Astrocyte (in vitro differentiated cells and primary cell): ENCODE data around the gene CHD6. TPM values are rescaled to one million over a fixed set of nuclear protein-coding genes. Genes with fewer than 3 reads are reported as not detected.

ENCODE experiments used
- DNase-seq: peaks from one replicate; pipeline ENCODE4 v3.0.0-alpha.2; 2010; ENCODE audit warnings: low read depth
- FAIRE-seq: peaks from 2 replicates; lab custom pipeline; 2011; peaks lifted over from hg19 to GRCh38; lab: Jason Lieb, UNC
- H2AFZ ChIP-seq: 2 replicates; pipeline ENCODE4 v1.6.0; 2012; ENCODE audit warnings: low read depth, low read length, inconsistent platforms
- H3K27ac ChIP-seq: 2 replicates; pipeline ENCODE4 v1.5.1; 2011; ENCODE audit warnings: low read depth, low read length, inconsistent platforms
- H3K27me3 ChIP-seq: 2 replicates; pipeline ENCODE4 v1.6.0; 2011; ENCODE audit warnings: low read length, inconsistent platforms; ENCODE audit not compliant: insufficient read depth
- H3K36me3 ChIP-seq: 2 replicates; pipeline ENCODE4 v1.5.1; 2011; ENCODE audit warnings: low read length, inconsistent platforms; ENCODE audit not compliant: insufficient read depth
- H3K4me1 ChIP-seq: 2 replicates; pipeline ENCODE4 v1.5.1; 2011; ENCODE audit warnings: low read length, inconsistent platforms; ENCODE audit not compliant: insufficient read depth
- H3K4me2 ChIP-seq: 2 replicates; pipeline ENCODE4 v1.6.0; 2012; ENCODE audit warnings: low read length, inconsistent platforms
- H3K4me3 ChIP-seq: 2 replicates; pipeline ENCODE4 v1.5.1; 2011; ENCODE audit warnings: low read depth, mild to moderate bottlenecking, low read length, inconsistent platforms; ENCODE audit not compliant: insufficient read depth
- H3K79me2 ChIP-seq: 2 replicates; pipeline ENCODE4 v1.6.0; 2012; ENCODE audit warnings: mild to moderate bottlenecking, low read length, inconsistent platforms; ENCODE audit not compliant: insufficient read depth
- H3K9ac ChIP-seq: 2 replicates; pipeline ENCODE4 v1.6.0; 2012; ENCODE audit warnings: mild to moderate bottlenecking, low read length, inconsistent platforms
- H3K9me3 ChIP-seq: 2 replicates; pipeline ENCODE4 v1.5.1; 2012; ENCODE audit warnings: low read depth, mild to moderate bottlenecking, low read length, inconsistent platforms; ENCODE audit not compliant: insufficient read depth
- H4K20me1 ChIP-seq: 2 replicates; pipeline ENCODE4 v1.6.0; 2012; ENCODE audit warnings: low read length, inconsistent platforms; ENCODE audit not compliant: insufficient read depth
- H3K27ac Mint-ChIP-seq: one replicate; pipeline ENCODE4 v1.8.0; 2021; ENCODE audit warnings: mild to moderate bottlenecking, mixed read lengths; ENCODE audit not compliant: unreplicated experiment
- H3K27me3 Mint-ChIP-seq: one replicate; pipeline ENCODE4 v1.8.0; 2021; ENCODE audit warnings: low read depth, mixed read lengths; ENCODE audit not compliant: unreplicated experiment
- H3K36me3 Mint-ChIP-seq: one replicate; pipeline ENCODE4 v1.8.0; 2021; ENCODE audit warnings: low read depth, mixed read lengths; ENCODE audit not compliant: unreplicated experiment
- H3K4me1 Mint-ChIP-seq: one replicate; pipeline ENCODE4 v1.8.0; 2021; ENCODE audit warnings: low read depth, mixed read lengths; ENCODE audit not compliant: unreplicated experiment
- H3K4me3 Mint-ChIP-seq: one replicate; pipeline ENCODE4 v1.8.0; 2021; ENCODE audit warnings: mild to moderate bottlenecking, moderate library complexity, mixed read lengths; ENCODE audit not compliant: unreplicated experiment
- H3K9me3 Mint-ChIP-seq: one replicate; pipeline ENCODE4 v1.8.0; 2021; ENCODE audit warnings: mild to moderate bottlenecking, mixed read lengths; ENCODE audit not compliant: unreplicated experiment
- CTCF ChIP-seq: IDR thresholded peaks from 2 replicates; pipeline ENCODE4 v1.5.1; 2011; ENCODE audit warnings: low read depth, mild to moderate bottlenecking, inconsistent platforms, low read length, moderate library complexity; ENCODE audit not compliant: insufficient read depth
- EZH2 ChIP-seq: IDR thresholded peaks from 2 replicates; pipeline ENCODE4 v1.6.1; 2012; ENCODE audit warnings: mild to moderate bottlenecking, low read length, inconsistent platforms; ENCODE audit not compliant: insufficient read depth
- total RNA-seq: library from RNA; stranded (reverse); gene quantifications from 2 replicates; pipeline ENCODE4 v1.2.1, GENCODE V29; 2021

CHD6 gene
- total RNA-seq, 1 donor from 2014 or later, result 44.7 TPM

- FAIRE-seq, result no peak
- peak; percentile 10 for DNase-seq
- H3K27me3 Mint-ChIP-seq, result peaks cover 4% of the 10 kb centered on the region
Measured at GRCh38 chr20:41617059-41617901, 897 bp downstream of the CHD6 start.

GRCh38 chr20:41616228-41616627, 1.9 kb downstream of the CHD6 start:
- Mint-ChIP-seq H3K27me3 (peaks cover 3% of the 10 kb centered on the region), H3K4me3 (peak overlapping the region; percentile 94), H3K27ac (no peak overlapping the region), H3K4me1 (peaks cover 23% of the 10 kb centered on the region), H3K9me3 (no peaks in the 10 kb centered on the region), H3K36me3 (no peaks in the 10 kb centered on the region)
- Histone ChIP-seq H3K4me1 (peaks cover 8% of the 10 kb centered on the region), H3K36me3 (no peaks in the 10 kb centered on the region), H3K27ac (no peak overlapping the region), H3K27me3 (peaks cover 3% of the 10 kb centered on the region), H3K4me3 (no peak overlapping the region), H3K4me2 (peak overlapping the region; percentile 92), H3K79me2 (peaks cover 64% of the 10 kb centered on the region), H3K9me3 (no peaks in the 10 kb centered on the region), H3K9ac (no peak overlapping the region), H4K20me1 (peaks cover 60% of the 10 kb centered on the region), H2AFZ (no peak overlapping the region)
- FAIRE-seq (no peak), DNase-seq (no peak)
- TF ChIP-seq EZH2 (no peak), CTCF (no peak)

More at GRCh38 chr20:41617059-41617901, 897 bp downstream of the CHD6 start:
- Histone ChIP-seq H3K27me3 (peaks cover 6% of the 10 kb centered on the region), H2AFZ (peak overlapping the region; percentile 32), H3K36me3 (no peaks in the 10 kb centered on the region), H4K20me1 (peaks cover 50% of the 10 kb centered on the region), H3K9me3 (no peaks in the 10 kb centered on the region), H3K9ac (peak overlapping the region; percentile 88), H3K27ac (peak overlapping the region; percentile 61), H3K4me1 (peaks cover 8% of the 10 kb centered on the region), H3K4me2 (peak overlapping the region; percentile 92), H3K4me3 (peak overlapping the region; percentile 72), H3K79me2 (peaks cover 54% of the 10 kb centered on the region)
- Mint-ChIP-seq H3K9me3 (no peaks in the 10 kb centered on the region), H3K4me3 (peak overlapping the region; percentile 94), H3K36me3 (no peaks in the 10 kb centered on the region), H3K27ac (peak overlapping the region; percentile 79), H3K4me1 (peaks cover 23% of the 10 kb centered on the region)
- no peak for TF ChIP-seq EZH2
- no peak for TF ChIP-seq CTCF

GRCh38 chr20:41615676-41616075, 2.5 kb downstream of the CHD6 start:
- Histone ChIP-seq H4K20me1 (peaks cover 66% of the 10 kb centered on the region), H3K4me3 (no peak overlapping the region), H3K4me1 (peaks cover 8% of the 10 kb centered on the region), H3K27me3 (no peaks in the 10 kb centered on the region), H3K4me2 (no peak overlapping the region), H3K79me2 (peaks cover 70% of the 10 kb centered on the region), H2AFZ (no peak overlapping the region), H3K36me3 (no peaks in the 10 kb centered on the region), H3K27ac (no peak overlapping the region), H3K9ac (no peak overlapping the region), H3K9me3 (no peaks in the 10 kb centered on the region)
- H3K4me3 Mint-ChIP-seq, result peak overlapping the region; percentile 45
- no peaks in the 10 kb centered on the region for H3K27me3 Mint-ChIP-seq
- H3K27ac Mint-ChIP-seq, result no peak overlapping the region
- peaks cover 23% of the 10 kb centered on the region for H3K4me1 Mint-ChIP-seq
- H3K36me3 Mint-ChIP-seq, result no peaks in the 10 kb centered on the region
- no peak for FAIRE-seq
- no peak for DNase-seq
- H3K9me3 Mint-ChIP-seq, result no peaks in the 10 kb centered on the region
- no peak for TF ChIP-seq CTCF
- no peak for TF ChIP-seq EZH2
